HG03159 (cell line): ENCODE measurements around the gene OR11H7.
"Not testable (repeated sequence)": the region's sequence is repeated elsewhere in the genome, so short reads cannot be mapped to it uniquely, and the experiment has no call there.

Experiments
- ATAC-seq: cut with Tn5 transposase; IDR thresholded peaks from one replicate; pipeline ENCODE4 v1.9.1; 2021; ENCODE audit warnings: mild to moderate bottlenecking, moderate library complexity; ENCODE audit not compliant: unreplicated experiment

The OR11H7 gene

GRCh38 chr14:20228681-20229080 is at the start of gene OR11H7:
Gene OR11H7 (plus strand): TSS chr14:20228981.
- ATAC-seq: no peak

- ATAC-seq: no peak
Measured at GRCh38 chr14:20179218-20179617, 49.6 kb upstream of the OR11H7 start.

DNA sequence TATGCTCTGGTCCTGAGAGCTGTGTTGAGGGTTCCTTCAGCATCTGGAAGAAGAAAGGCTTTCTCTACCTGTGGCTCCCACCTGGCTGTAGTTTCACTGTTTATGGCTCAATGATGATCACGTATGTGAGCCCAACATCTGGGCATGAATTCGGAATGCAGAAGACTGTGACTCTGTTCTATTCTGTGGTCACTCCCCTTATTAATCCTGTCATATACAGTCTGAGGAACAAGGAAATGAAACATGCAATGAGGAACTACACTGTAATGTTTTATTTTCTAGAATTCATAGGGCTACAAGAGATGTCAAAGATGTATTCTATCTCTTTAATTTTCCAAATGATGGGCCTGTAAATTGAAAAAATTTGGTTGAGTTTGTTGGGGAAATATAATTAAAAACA is 48.9 kb upstream of the OR11H7 start:
- ATAC-seq: no peak

GRCh38 chr14:20180486-20180885 is 48.3 kb upstream of the OR11H7 start:
- ATAC-seq: no peak

DNA sequence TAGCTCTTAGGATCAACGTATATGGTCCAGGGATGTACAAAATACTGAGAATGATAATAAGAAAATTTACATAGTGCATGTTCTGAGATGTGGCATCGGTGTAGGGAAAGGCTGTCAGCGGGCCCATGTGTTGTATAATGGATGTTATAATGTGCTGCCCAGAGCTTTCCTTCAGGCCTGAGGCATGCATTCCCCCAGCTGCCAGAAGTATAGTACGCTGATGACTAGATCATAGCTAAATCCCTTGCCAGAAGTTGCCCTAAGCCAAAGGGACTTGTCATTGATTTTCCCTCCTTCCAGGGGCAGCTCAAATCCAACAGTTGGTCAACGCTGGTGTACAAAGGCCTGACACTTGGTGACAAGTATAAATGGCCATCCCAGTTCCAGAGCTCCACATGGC is 44.6 kb upstream of the OR11H7 start:
- ATAC-seq: no peak

DNA sequence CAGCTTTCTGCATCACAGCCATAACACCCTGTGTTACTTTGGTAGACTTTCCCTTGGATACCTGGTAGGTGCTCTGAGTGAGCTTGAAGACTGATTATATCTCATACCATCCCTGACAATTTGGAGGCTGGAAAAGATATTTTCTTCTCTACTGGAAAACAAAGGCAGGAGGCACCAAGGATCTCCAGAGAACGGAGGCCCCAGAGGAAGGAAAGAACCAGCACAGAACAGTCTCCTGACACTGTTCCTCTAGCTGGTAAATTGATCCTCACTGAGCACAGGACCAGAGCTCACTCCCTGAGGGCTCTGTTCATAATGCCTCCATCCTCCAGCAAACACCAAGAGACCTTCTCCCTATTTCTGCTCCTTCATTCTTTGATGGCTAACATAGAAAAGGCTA is 38.2 kb upstream of the OR11H7 start, which contains the start of gene OR11G2:
TSS of gene OR11G2 (plus strand) at position 301 of the 400 bp plus-strand sequence. CDS start 6,542 bp downstream, outside the sequence.
- ATAC-seq: no peak

DNA sequence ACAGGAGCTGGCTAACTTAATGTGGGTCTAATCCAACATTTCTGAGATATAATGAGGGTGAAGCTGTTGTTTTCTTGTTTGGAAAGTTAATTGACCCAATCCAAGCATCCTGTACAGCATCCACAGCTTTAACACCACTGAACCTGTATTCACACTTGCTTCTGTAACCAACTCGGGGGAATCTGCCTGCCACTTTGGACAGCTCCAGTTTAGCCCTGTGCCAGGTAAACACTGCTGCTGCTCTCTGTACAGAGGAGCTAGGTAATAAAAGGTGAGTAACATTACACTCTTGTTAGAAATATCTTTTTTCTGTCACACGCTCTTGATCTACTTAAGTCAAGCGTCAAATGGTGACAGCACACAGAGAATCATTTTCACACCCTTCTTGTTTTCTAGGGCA is 37.4 kb upstream of the OR11H7 start:
- ATAC-seq: no peak

DNA sequence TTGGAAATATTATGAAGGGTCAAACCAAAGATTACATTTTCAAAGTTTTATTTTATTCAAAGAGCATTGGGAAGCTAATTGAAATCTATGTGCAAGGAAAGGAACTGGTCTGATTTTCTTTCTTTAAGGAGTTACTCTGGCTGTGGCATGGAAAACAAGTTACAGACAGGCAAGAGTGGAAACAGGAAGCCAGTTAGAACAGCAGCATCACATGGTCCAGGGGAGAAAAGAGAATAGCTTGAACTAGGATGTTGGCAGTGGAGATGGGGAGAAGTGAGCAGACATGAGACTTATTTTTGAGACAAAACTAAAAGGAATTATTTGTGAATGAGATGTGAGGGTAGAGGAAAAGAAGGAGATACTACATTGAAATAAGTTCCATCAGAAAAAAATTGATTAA is 34.7 kb upstream of the OR11H7 start:
- no peak for ATAC-seq

DNA sequence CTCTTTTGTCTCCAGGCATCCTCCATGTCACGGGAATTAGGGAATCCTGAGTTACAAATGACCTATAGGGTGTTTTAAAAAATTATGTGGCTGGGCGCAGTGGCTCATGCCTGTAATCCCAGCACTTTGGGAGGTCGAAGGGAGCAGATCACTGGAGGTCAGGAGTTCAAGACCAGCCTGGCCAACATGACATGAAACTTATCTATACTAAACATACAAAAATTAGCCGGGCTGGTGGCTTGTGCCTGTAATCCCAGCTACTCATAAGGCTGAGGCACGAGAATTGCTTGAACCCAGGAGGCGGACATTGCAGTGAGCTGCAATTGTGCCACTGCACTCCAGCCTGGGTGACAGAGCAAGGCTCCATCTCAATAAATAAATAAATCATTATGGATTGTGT is 33.6 kb upstream of the OR11H7 start:
- not testable (repeated sequence) for ATAC-seq

GRCh38 chr14:20195911-20196310 is 32.9 kb upstream of the OR11H7 start:
- ATAC-seq: no peak

GRCh38 chr14:20197459-20197858 is 31.3 kb upstream of the OR11H7 start:
- no peak for ATAC-seq

DNA sequence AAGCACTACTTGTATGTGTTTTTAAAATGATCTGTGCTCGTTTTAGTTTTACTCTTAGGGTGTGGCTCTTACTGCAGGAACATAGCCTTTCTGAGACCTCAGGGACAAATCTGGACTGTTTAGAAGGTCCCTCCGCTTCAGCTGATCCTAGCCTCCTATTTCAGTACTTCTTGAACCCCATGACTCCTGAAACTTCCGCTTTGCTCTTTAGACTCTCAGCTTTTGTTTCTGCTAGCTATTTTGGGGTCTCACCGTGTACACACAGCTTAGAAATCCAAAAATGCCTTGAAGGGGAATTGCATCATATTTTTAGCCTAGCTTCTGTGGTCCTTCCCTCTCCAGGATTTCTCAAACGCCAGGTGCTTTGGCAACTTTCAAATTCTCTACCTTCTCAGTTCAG is 29.8 kb upstream of the OR11H7 start:
- no peak for ATAC-seq

GRCh38 chr14:20204721-20205120 is 24.1 kb upstream of the OR11H7 start:
- ATAC-seq: no peak

- ATAC-seq: no peak
Measured at GRCh38 chr14:20209595-20209994, 19.2 kb upstream of the OR11H7 start.

DNA sequence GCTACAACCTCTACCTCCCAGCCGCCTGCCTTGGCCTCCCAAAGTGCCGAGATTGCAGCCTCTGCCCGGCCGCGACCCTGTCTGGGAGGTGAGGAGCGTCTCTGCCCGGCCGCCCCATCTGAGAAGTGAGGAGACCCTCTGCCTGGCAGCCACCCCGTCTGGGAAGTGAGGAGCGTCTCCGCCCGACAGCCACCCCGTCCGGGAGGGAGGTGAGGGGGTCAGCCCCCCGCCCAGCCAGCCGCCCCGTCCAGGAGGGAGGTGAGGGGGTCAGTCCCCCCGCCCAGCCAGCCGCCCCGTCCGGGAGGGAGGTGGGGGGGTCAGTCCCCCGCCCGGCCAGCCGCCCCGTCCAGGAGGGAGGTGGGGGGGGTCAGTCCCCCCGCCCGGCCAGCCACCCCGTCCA is 16.4 kb upstream of the OR11H7 start:
- ATAC-seq: not testable (repeated sequence)

- no peak for ATAC-seq
Measured at GRCh38 chr14:20215196-20215595, 13.6 kb upstream of the OR11H7 start.

DNA sequence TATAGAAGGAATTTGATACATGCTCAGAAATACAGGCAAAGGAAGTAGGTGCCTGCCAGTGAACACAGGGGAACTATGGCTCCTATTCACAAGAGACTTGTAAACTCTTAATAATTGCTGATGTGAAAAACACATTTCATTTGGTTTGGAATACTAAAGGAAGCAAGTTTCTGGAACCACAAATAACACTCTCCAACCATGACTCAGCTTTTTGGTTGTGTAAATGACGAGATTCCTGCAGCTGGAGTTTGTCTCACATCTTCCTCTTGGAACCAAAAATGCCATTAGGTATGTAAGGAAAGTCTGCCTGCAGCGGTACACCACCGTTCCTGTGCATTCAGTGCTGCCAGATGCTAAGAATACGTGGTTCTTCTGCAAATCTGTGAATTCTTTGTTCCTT is 9.7 kb upstream of the OR11H7 start:
- no peak for ATAC-seq

GRCh38 chr14:20223410-20223809 is 5.4 kb upstream of the OR11H7 start, which contains the start of gene OR11H6:
Gene OR11H6 (plus strand): TSS chr14:20223710. CDS start chr14:20223710, 0 bp downstream.
- ATAC-seq: no peak

GRCh38 chr14:20235415-20235814 is 6.6 kb downstream of the OR11H7 start:
- ATAC-seq: not testable (repeated sequence)

DNA sequence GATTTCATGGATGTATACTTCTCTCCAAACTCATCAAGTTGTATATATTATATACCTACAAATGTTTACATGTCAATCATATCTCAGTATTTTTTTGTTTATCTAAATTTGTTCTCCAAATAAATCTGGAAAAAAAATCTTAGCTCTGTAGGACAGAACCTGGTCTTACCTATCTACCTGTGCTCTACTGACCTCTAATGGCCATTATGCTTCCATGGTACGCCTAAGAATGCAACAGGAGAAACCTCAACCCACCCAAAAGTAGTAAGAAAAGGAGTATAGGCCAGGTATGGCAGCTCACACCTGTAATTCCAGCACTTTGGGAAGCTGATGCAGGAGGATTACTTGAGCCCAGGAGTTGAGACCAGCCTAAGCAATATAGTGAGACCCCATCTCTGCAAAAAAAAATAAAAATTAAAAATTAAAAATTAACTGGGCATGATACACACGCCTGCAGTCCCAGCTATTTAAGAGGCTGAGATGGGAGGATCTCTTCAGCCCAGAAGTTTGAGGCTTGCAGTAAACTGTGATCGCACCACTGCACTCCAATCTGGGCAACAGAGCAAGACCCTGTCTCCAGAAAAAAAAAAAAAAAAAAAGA is 19.0 kb downstream of the OR11H7 start:
- ATAC-seq: no peak

- no peak for ATAC-seq
Measured at GRCh38 chr14:20262642-20263128, 33.9 kb downstream of the OR11H7 start.

GRCh38 chr14:20264361-20264760 is 35.6 kb downstream of the OR11H7 start:
- ATAC-seq: not testable (repeated sequence)

- ATAC-seq: no peak
Measured at GRCh38 chr14:20274062-20274461, 45.3 kb downstream of the OR11H7 start.
